ENCODE results near the gene KRTAP9-7.

DNA sequence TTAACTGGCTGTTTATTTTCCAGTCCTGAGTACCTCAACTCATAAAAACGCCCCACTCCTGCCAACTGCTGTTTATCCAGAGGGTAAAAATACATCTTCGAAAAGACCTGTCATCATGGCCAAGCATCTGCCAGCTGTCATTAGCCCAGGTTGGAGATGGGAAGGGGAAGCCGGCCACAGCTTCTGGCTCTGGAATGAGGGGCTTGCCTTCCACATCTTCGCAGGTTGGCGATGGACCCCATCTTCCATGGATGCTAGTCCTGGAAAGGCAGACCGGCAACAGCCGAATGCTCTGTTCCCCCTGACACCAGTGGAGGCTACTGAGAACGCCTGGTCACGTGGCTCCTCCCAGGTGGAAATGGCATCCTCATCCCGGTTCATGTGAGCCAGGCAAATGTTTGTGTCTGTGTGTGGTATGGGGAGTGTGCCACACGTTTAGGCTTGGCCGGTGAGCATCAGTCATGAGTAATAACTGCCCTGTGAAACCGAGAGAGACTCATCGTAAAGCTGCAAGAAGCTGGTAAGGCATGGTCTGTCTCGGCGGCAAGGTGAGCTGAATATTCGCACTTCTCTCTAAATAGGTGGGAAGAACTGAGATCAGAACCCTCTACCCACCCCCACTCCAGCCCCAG lies 40.4 kb downstream of the KRTAP9-7 start:
- TF ChIP-seq, protein P1, sequence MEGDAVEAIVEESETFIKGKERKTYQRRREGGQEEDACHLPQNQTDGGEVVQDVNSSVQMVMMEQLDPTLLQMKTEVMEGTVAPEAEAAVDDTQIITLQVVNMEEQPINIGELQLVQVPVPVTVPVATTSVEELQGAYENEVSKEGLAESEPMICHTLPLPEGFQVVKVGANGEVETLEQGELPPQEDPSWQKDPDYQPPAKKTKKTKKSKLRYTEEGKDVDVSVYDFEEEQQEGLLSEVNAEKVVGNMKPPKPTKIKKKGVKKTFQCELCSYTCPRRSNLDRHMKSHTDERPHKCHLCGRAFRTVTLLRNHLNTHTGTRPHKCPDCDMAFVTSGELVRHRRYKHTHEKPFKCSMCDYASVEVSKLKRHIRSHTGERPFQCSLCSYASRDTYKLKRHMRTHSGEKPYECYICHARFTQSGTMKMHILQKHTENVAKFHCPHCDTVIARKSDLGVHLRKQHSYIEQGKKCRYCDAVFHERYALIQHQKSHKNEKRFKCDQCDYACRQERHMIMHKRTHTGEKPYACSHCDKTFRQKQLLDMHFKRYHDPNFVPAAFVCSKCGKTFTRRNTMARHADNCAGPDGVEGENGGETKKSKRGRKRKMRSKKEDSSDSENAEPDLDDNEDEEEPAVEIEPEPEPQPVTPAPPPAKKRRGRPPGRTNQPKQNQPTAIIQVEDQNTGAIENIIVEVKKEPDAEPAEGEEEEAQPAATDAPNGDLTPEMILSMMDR (IDR thresholded peaks at IDR 0.05): no peak
- no peak for TF ChIP-seq POLR2A (IDR thresholded peaks at IDR 0.05)

All from esophagus squamous epithelium (tissue), 4 donors.